OCI-LY7 (cell line): ENCODE results near the gene KLHL22.

Experiments
- CTCF ChIP-seq: fragments of 200-600 bp; sonication (generic); conservative IDR thresholded peaks from 2 replicates; pipeline ENCODE4 v1.5.1; 2014; ENCODE audit warnings: mild to moderate bottlenecking, antibody characterized with exemption, low read length, moderate library complexity, mixed read lengths
- EZH2phosphoT487 ChIP-seq: fragments of 200-600 bp; sonication (generic); IDR thresholded peaks from 2 replicates; pipeline ENCODE4 v1.6.1; 2018; ENCODE audit warnings: low read depth, borderline replicate concordance, mild to moderate bottlenecking, mixed run types, antibody characterized with exemption, low read length, moderate library complexity, mixed read lengths

GRCh38 chr22:20464912-20465758 lies 30.5 kb downstream of the KLHL22 start:
- no peak for TF ChIP-seq CTCF
- no peak for TF ChIP-seq EZH2phosphoT487
